ENCODE results near the gene IQCM. TPM values are rescaled to one million over a fixed set of nuclear protein-coding genes. Genes with fewer than 3 reads are reported as not detected.

IQCM gene
- polyA plus RNA-seq, 3 donors: not detected

DNA sequence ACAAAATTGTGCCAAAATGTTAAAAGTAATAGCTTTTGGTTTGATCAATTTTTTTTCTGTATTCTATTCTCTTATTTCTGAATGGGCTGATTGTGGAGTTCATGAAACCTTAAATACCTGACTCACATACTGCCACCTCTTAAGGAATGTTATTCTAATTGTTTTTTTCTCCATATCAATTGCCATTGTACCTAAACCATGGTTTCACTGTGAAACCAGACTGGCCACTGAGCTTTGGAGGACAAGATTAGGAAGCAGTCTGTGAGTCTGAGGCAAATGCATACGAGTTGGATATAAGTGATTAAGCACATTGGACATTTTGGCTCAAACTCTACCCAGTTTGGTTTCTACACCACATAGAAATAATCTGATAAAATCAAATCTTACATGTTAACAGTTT, 184.0 kb downstream of the IQCM start:
- intact Hi-C loops (cut with micrococcal nuclease): no loop called here
- H3K4me2 ChIP-seq (replicated peaks; ENCODE audit: extremely low read depth, low read length, poor library complexity, severe bottlenecking): no peak overlapping the region
- Mint-ChIP-seq H3K9me3 (peaks cover 0 to 4% (median 0%) of the 10 kb centered on the region in 7 donors), H3K27me3 (ENCODE audit: low read depth in 3 of 3) (no peaks in the 10 kb centered on the region), H3K27ac (no peak overlapping the region), H3K4me1 (no peaks in the 10 kb centered on the region), H3K36me3 (no peaks in the 10 kb centered on the region), H3K4me3 (no peak overlapping the region)
- H2AFZ ChIP-seq (ENCODE audit: insufficient read depth, low read depth, low read length, poor library complexity, severe bottlenecking): no peak overlapping the region
- H3K79me2 ChIP-seq (ENCODE audit: insufficient read depth, low read length): no peaks in the 10 kb centered on the region
- H3K4me1 ChIP-seq (ENCODE audit: control insufficient read depth in 1 of 2, insufficient read depth in 2 of 2, low read length in 2 of 2): no peaks in the 10 kb centered on the region
- H3K27ac ChIP-seq (ENCODE audit: low read depth in 1 of 2, low read length in 2 of 2): no peak overlapping the region
- DNase-seq: no peak
- H3K36me3 ChIP-seq (replicated peaks in 1 of 2; ENCODE audit: control insufficient read depth in 1 of 2, insufficient read depth in 2 of 2, low read length in 2 of 2): no peaks in the 10 kb centered on the region
- no peak overlapping the region for H3K9ac ChIP-seq (ENCODE audit: insufficient read depth, low read length, poor library complexity, severe bottlenecking)
- TF ChIP-seq, protein P1, sequence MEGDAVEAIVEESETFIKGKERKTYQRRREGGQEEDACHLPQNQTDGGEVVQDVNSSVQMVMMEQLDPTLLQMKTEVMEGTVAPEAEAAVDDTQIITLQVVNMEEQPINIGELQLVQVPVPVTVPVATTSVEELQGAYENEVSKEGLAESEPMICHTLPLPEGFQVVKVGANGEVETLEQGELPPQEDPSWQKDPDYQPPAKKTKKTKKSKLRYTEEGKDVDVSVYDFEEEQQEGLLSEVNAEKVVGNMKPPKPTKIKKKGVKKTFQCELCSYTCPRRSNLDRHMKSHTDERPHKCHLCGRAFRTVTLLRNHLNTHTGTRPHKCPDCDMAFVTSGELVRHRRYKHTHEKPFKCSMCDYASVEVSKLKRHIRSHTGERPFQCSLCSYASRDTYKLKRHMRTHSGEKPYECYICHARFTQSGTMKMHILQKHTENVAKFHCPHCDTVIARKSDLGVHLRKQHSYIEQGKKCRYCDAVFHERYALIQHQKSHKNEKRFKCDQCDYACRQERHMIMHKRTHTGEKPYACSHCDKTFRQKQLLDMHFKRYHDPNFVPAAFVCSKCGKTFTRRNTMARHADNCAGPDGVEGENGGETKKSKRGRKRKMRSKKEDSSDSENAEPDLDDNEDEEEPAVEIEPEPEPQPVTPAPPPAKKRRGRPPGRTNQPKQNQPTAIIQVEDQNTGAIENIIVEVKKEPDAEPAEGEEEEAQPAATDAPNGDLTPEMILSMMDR (IDR thresholded peaks at IDR 0.05): no peak
- H3K9me3 ChIP-seq (replicated peaks in 1 of 2; ENCODE audit: control insufficient read depth in 1 of 2, insufficient read depth in 1 of 2, low read length in 2 of 2): peaks cover 0 to 10% of the 10 kb centered on the region in 2 donors
- H3K4me3 ChIP-seq (replicated peaks in 1 of 3; ENCODE audit: low read depth in 2 of 3, low read length in 3 of 3): no peak overlapping the region
- no peaks in the 10 kb centered on the region for H4K20me1 ChIP-seq (ENCODE audit: insufficient read depth, low read length)
- WGBS (ENCODE audit: insufficient coverage): no CpG with 5 or more reads among the region's 1 CpG
- H3K27me3 ChIP-seq (ENCODE audit: control insufficient read depth in 2 of 2, insufficient read depth in 2 of 2, low read length in 2 of 2): no peaks in the 10 kb centered on the region

DNA sequence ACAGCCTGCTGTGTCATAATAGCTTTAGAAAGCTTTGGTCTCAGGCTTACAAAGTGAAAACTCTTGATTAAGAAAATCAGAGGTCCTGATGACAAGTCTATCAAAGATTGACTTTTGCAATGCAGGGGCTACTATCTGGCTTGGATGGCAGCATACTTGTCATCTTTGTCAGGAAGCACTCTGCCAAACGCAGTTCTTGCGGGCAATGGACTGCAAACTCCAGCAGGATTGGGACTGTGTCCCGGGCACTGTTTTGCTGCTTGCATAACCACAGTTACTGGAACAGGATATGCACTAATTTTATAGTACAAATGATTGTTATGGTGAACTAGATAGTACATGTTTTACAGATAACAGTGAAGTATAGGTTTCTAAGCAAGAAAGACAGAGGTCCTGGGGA, 185.6 kb downstream of the IQCM start:
- Mint-ChIP-seq H3K36me3 (no peaks in the 10 kb centered on the region), H3K27me3 (ENCODE audit: low read depth in 3 of 3) (no peaks in the 10 kb centered on the region), H3K9me3 (peaks cover 0 to 4% (median 0%) of the 10 kb centered on the region in 7 donors), H3K4me3 (no peak overlapping the region), H3K4me1 (no peaks in the 10 kb centered on the region), H3K27ac (no peak overlapping the region)
- H3K9ac ChIP-seq (ENCODE audit: insufficient read depth, low read length, poor library complexity, severe bottlenecking): no peak overlapping the region
- intact Hi-C loops (cut with micrococcal nuclease): no loop called here
- no peaks in the 10 kb centered on the region for H3K79me2 ChIP-seq (ENCODE audit: insufficient read depth, low read length)
- no peak overlapping the region for H2AFZ ChIP-seq (ENCODE audit: insufficient read depth, low read depth, low read length, poor library complexity, severe bottlenecking)
- H3K36me3 ChIP-seq (replicated peaks in 1 of 2; ENCODE audit: control insufficient read depth in 1 of 2, insufficient read depth in 2 of 2, low read length in 2 of 2): no peaks in the 10 kb centered on the region
- no peak for DNase-seq
- 90% methylated on average over 2 of the region's 3 CpGs for WGBS (ENCODE audit: insufficient coverage)
- no peak overlapping the region for H3K4me3 ChIP-seq (replicated peaks in 1 of 3; ENCODE audit: low read depth in 2 of 3, low read length in 3 of 3)
- no peaks in the 10 kb centered on the region for H4K20me1 ChIP-seq (ENCODE audit: insufficient read depth, low read length)
- H3K27ac ChIP-seq (ENCODE audit: low read depth in 1 of 2, low read length in 2 of 2): no peak overlapping the region
- H3K4me1 ChIP-seq (ENCODE audit: control insufficient read depth in 1 of 2, insufficient read depth in 2 of 2, low read length in 2 of 2): no peaks in the 10 kb centered on the region
- no peaks in the 10 kb centered on the region for H3K27me3 ChIP-seq (ENCODE audit: control insufficient read depth in 2 of 2, insufficient read depth in 2 of 2, low read length in 2 of 2)
- H3K9me3 ChIP-seq (replicated peaks in 1 of 2; ENCODE audit: control insufficient read depth in 1 of 2, insufficient read depth in 1 of 2, low read length in 2 of 2): peaks cover 0 to 10% of the 10 kb centered on the region in 2 donors
- TF ChIP-seq, protein P1 (IDR thresholded peaks at IDR 0.05): no peak
- no peak overlapping the region for H3K4me2 ChIP-seq (replicated peaks; ENCODE audit: extremely low read depth, low read length, poor library complexity, severe bottlenecking)

Measured in CD14-positive monocyte (primary cell).